ENCODE data around the gene KIAA0930. TPM values are rescaled to one million over a fixed set of nuclear protein-coding genes. Genes with fewer than 3 reads are reported as not detected.
A peak's percentile ranks its signal among the peaks of the same experiment; 100 is the strongest.

The KIAA0930 gene
- total RNA-seq, 2 donors from 2014 or later = 13.0 to 20.4 TPM

GRCh38 chr22:45211848-45212247 is 28.8 kb downstream of the KIAA0930 start:
- TF ChIP-seq, protein P1, sequence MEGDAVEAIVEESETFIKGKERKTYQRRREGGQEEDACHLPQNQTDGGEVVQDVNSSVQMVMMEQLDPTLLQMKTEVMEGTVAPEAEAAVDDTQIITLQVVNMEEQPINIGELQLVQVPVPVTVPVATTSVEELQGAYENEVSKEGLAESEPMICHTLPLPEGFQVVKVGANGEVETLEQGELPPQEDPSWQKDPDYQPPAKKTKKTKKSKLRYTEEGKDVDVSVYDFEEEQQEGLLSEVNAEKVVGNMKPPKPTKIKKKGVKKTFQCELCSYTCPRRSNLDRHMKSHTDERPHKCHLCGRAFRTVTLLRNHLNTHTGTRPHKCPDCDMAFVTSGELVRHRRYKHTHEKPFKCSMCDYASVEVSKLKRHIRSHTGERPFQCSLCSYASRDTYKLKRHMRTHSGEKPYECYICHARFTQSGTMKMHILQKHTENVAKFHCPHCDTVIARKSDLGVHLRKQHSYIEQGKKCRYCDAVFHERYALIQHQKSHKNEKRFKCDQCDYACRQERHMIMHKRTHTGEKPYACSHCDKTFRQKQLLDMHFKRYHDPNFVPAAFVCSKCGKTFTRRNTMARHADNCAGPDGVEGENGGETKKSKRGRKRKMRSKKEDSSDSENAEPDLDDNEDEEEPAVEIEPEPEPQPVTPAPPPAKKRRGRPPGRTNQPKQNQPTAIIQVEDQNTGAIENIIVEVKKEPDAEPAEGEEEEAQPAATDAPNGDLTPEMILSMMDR (IDR thresholded peaks at IDR 0.05) = no peak
- no peak for DNase-seq (ENCODE audit: low spot score)
- peak overlapping the region; percentile 72 to 79 for H3K27ac ChIP-seq

DNA sequence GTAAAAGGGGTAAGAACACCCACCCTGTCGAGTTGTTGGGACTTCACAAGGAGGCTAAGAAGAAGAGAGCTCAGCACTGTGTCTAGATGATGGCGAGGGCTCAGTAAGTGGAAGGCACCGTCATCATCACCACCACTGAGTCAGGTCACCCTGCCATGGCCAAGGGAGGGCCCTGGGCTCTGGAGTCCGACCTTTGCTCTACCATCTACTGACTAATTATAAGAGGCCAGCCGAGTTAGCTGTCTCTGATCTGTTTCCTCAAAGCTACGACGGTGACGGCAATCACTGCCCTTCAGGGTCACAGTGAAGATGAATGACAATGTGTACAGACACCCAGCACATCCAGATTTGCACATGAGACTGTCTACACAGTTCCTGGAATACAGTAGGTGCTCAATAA is 29.3 kb downstream of the KIAA0930 start:
- DNase-seq (ENCODE audit: low spot score) = no peak

More at GRCh38 chr22:45211848-45212247, 28.8 kb downstream of the KIAA0930 start:
- Histone ChIP-seq H3K36me3 (no peaks in the 10 kb centered on the region), H3K4me3 (peak overlapping the region in 1 of 2 donors; percentile 48), H3K9me3 (no peaks in the 10 kb centered on the region), H3K4me1 (peaks cover 0 to 37% of the 10 kb centered on the region in 2 donors), H3K27me3 (no peaks in the 10 kb centered on the region)

GRCh38 chr22:45210991-45211390 is 29.7 kb downstream of the KIAA0930 start:
- H3K4me3 ChIP-seq = no peak overlapping the region
- TF ChIP-seq, protein P1 (IDR thresholded peaks at IDR 0.05) = no peak
- H3K9me3 ChIP-seq = no peaks in the 10 kb centered on the region
- no peak overlapping the region for H3K27ac ChIP-seq
- no peaks in the 10 kb centered on the region for H3K27me3 ChIP-seq
- no peak for DNase-seq (ENCODE audit: low spot score)
- peaks cover 0 to 37% of the 10 kb centered on the region in 2 donors for H3K4me1 ChIP-seq
- H3K36me3 ChIP-seq = no peaks in the 10 kb centered on the region

More for the DNA sequence above, 29.3 kb downstream of the KIAA0930 start:
- peak overlapping the region; percentile 72 to 79 for H3K27ac ChIP-seq
- TF ChIP-seq, protein P1 (IDR thresholded peaks at IDR 0.05) = no peak
- H3K4me3 ChIP-seq = peak overlapping the region in 1 of 2 donors; percentile 48
- peaks cover 0 to 37% of the 10 kb centered on the region in 2 donors for H3K4me1 ChIP-seq
- no peaks in the 10 kb centered on the region for H3K27me3 ChIP-seq
- H3K9me3 ChIP-seq = no peaks in the 10 kb centered on the region
- no peaks in the 10 kb centered on the region for H3K36me3 ChIP-seq

- TF ChIP-seq, protein P1 (IDR thresholded peaks at IDR 0.05) = no peak
- H3K9me3 ChIP-seq = no peaks in the 10 kb centered on the region
- H3K36me3 ChIP-seq = no peaks in the 10 kb centered on the region
- no peak overlapping the region for H3K27ac ChIP-seq
- H3K27me3 ChIP-seq = no peaks in the 10 kb centered on the region
- H3K4me3 ChIP-seq = no peak overlapping the region
- H3K4me1 ChIP-seq = peaks cover 0 to 37% of the 10 kb centered on the region in 2 donors
- no peak for DNase-seq (ENCODE audit: low spot score)
These were observed 30.1 kb downstream of the KIAA0930 start for GRCh38 chr22:45210577-45210976.

GRCh38 chr22:45210174-45210573 is 30.5 kb downstream of the KIAA0930 start:
- DNase-seq (ENCODE audit: low spot score) = no peak
- Histone ChIP-seq H3K27me3 (no peaks in the 10 kb centered on the region), H3K36me3 (no peaks in the 10 kb centered on the region), H3K27ac (no peak overlapping the region), H3K4me1 (peaks cover 0 to 37% of the 10 kb centered on the region in 2 donors), H3K9me3 (no peaks in the 10 kb centered on the region), H3K4me3 (no peak overlapping the region)
- TF ChIP-seq, protein P1 (IDR thresholded peaks at IDR 0.05) = no peak

All from right atrium auricular region (tissue), 2 donors.